ENCODE results near the gene ASTN2. TPM values are rescaled to one million over a fixed set of nuclear protein-coding genes. Genes with fewer than 3 reads are reported as not detected.

Gene ASTN2
- total RNA-seq, 1 donor from 2014 or later: 10.0 TPM

DNA sequence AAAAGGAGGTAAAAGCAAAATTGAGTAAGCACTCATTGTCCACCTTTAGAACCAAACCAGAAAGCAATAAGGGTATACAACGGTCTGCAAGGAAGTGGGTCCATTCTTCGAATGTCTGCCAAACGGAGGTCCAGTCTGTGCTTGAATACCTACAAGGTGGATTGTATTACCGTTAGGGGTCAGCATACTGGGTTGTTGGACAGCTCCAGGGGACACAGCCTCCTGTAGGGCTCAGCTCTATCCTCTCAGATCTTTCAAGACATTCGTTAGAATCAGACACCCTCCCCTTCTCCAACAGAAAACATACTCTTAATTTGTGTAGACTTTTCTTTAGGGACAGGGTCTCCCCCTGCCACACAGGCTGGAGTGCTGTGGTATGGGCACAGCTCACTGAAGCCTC is 5.5 kb downstream of the ASTN2 start:
- TF ChIP-seq, protein P1, sequence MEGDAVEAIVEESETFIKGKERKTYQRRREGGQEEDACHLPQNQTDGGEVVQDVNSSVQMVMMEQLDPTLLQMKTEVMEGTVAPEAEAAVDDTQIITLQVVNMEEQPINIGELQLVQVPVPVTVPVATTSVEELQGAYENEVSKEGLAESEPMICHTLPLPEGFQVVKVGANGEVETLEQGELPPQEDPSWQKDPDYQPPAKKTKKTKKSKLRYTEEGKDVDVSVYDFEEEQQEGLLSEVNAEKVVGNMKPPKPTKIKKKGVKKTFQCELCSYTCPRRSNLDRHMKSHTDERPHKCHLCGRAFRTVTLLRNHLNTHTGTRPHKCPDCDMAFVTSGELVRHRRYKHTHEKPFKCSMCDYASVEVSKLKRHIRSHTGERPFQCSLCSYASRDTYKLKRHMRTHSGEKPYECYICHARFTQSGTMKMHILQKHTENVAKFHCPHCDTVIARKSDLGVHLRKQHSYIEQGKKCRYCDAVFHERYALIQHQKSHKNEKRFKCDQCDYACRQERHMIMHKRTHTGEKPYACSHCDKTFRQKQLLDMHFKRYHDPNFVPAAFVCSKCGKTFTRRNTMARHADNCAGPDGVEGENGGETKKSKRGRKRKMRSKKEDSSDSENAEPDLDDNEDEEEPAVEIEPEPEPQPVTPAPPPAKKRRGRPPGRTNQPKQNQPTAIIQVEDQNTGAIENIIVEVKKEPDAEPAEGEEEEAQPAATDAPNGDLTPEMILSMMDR (IDR thresholded peaks at IDR 0.05; ENCODE audit: unreplicated experiment): no peak
- DNase-seq (ENCODE audit: low spot score): no peak
- Mint-ChIP-seq H3K27ac (ENCODE audit: unreplicated experiment) (no peak overlapping the region), H3K9me3 (ENCODE audit: unreplicated experiment) (no peaks in the 10 kb centered on the region), H3K4me3 (ENCODE audit: unreplicated experiment) (no peak overlapping the region), H3K4me1 (ENCODE audit: unreplicated experiment) (peaks cover 21% of the 10 kb centered on the region), H3K36me3 (ENCODE audit: low read depth, unreplicated experiment) (no peaks in the 10 kb centered on the region), H3K27me3 (ENCODE audit: unreplicated experiment) (peaks cover 8% of the 10 kb centered on the region)

DNA sequence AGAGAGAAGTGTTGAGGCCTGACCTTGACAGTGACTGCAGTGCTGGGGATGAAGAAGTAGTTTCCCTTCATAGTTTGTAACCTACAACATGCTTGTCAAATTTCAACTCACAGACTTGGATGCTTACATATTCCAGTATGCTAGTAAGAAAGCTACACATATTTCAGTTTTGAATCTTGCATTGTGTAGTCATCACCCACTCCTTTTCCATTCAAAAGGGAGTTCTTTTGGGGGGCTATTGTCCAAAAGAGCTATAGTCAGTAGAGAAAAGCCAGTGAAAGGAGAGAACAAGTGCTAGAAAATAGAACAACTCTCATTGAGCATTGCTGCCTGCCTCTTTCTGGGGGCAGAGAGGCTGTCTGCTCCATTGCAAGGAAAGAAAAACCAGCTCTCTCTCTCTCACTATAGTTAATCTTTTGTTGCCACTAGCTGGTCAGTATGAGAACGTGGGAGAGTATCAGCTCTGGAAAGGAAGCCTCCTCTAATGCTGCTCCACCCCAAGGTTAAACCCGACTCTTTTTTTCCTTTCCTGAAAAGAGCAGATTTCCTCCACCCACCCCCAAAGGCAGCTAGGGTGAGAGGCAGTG is 7.3 kb downstream of the ASTN2 start:
- Mint-ChIP-seq H3K27ac (ENCODE audit: unreplicated experiment) (no peak overlapping the region), H3K4me1 (ENCODE audit: unreplicated experiment) (peaks cover 15% of the 10 kb centered on the region), H3K4me3 (ENCODE audit: unreplicated experiment) (no peak overlapping the region), H3K27me3 (ENCODE audit: unreplicated experiment) (peaks cover 4% of the 10 kb centered on the region), H3K36me3 (ENCODE audit: low read depth, unreplicated experiment) (no peaks in the 10 kb centered on the region), H3K9me3 (ENCODE audit: unreplicated experiment) (no peaks in the 10 kb centered on the region)
- no peak for DNase-seq (ENCODE audit: low spot score)
- TF ChIP-seq, protein P1 (IDR thresholded peaks at IDR 0.05; ENCODE audit: unreplicated experiment): no peak

DNA sequence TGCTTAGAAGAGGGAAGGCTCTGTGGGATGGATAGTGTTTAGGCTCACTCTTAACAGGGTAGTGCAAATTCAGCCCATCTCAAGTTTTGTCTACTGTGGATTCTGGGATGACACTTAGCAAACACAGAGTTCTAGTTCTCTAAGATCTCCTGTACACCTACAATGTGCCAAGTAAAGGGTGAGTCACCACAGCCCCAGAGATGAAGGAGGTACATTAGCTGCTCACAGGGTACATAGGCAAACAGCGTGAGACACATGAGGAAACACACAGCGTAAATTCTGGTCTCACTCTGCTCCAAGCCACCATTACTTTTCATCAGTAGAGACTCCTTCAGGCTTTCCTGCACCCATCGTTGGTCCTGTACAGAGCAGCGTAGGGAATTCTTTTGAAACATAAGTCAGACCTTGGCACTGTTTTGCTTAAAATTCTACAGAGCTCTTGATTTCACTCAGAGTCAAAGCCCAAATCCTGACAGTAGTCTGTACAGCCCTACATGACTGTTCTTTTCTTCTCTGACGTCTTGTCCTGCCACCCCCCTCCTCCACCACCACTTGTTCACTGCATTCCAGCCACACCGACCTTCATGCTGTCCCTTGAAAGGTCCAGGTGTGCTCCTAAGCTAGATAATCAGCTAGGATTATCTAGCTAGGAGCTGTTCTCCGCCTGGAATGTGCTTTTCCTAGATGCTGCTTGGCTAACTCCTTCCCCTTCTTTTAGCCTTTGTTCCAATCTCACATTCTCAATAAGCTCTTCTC is 8.7 kb downstream of the ASTN2 start:
- Mint-ChIP-seq H3K4me1 (ENCODE audit: unreplicated experiment) (peaks cover 13% of the 10 kb centered on the region), H3K27me3 (ENCODE audit: unreplicated experiment) (peaks cover 2% of the 10 kb centered on the region), H3K36me3 (ENCODE audit: low read depth, unreplicated experiment) (no peaks in the 10 kb centered on the region), H3K9me3 (ENCODE audit: unreplicated experiment) (no peaks in the 10 kb centered on the region), H3K4me3 (ENCODE audit: unreplicated experiment) (no peak overlapping the region), H3K27ac (ENCODE audit: unreplicated experiment) (no peak overlapping the region)
- TF ChIP-seq, protein P1 (IDR thresholded peaks at IDR 0.05; ENCODE audit: unreplicated experiment): no peak
- no peak for DNase-seq (ENCODE audit: low spot score)

DNA sequence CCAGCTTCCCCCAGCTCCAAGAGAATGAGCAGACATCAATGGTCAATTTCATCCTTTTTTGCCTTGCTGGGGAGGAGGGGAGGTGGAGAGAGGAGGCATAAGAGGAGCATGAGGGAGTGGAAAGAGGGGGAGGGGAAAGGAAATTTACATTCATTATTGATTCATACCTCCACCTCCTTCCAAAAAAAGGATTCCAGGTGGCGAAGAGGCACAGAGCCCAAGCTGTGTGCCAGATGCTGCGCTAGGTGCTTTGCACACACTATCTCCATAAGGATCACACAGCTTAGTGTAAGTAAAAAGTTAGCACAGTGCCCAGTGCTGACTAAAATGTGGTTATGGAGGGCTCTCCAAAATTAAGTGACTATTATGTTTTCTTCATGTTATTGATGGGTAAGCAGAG is 11.0 kb downstream of the ASTN2 start:
- DNase-seq (ENCODE audit: low spot score): no peak
- Mint-ChIP-seq H3K4me1 (ENCODE audit: unreplicated experiment) (peaks cover 13% of the 10 kb centered on the region), H3K27ac (ENCODE audit: unreplicated experiment) (no peak overlapping the region), H3K27me3 (ENCODE audit: unreplicated experiment) (peaks cover 2% of the 10 kb centered on the region), H3K4me3 (ENCODE audit: unreplicated experiment) (no peak overlapping the region), H3K36me3 (ENCODE audit: low read depth, unreplicated experiment) (no peaks in the 10 kb centered on the region), H3K9me3 (ENCODE audit: unreplicated experiment) (no peaks in the 10 kb centered on the region)
- TF ChIP-seq, protein P1 (IDR thresholded peaks at IDR 0.05; ENCODE audit: unreplicated experiment): no peak

DNA sequence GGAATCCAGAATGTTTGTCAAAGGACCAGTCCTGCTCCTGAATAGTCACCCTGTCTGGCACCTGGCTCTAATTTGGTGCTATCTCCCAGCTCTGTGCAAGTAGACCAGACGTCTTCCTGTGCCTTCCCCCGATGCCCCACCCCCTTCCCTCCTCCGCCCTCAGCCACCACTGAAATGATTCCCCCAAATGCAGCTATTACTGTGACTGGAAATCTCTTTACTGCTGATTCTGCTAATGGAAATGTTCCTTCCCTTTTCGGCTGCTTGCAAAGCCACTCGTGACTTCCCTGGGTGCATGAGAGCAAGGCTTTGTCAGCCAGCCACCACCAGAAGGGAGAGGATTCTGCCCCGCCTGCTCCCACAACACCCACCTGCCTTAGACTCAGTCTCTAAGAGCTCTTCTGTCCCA is 11.4 kb downstream of the ASTN2 start:
- H3K36me3 Mint-ChIP-seq (ENCODE audit: low read depth, unreplicated experiment): no peaks in the 10 kb centered on the region
- H3K27ac Mint-ChIP-seq (ENCODE audit: unreplicated experiment): no peak overlapping the region
- H3K27me3 Mint-ChIP-seq (ENCODE audit: unreplicated experiment): peaks cover 2% of the 10 kb centered on the region
- DNase-seq (ENCODE audit: low spot score): no peak
- TF ChIP-seq, protein P1 (IDR thresholded peaks at IDR 0.05; ENCODE audit: unreplicated experiment): no peak
- peaks cover 13% of the 10 kb centered on the region for H3K4me1 Mint-ChIP-seq (ENCODE audit: unreplicated experiment)
- H3K9me3 Mint-ChIP-seq (ENCODE audit: unreplicated experiment): no peaks in the 10 kb centered on the region
- no peak overlapping the region for H3K4me3 Mint-ChIP-seq (ENCODE audit: unreplicated experiment)
